ENCODE data around the gene GLB1L2. TPM values are rescaled to one million over a fixed set of nuclear protein-coding genes. Genes with fewer than 3 reads are reported as not detected.

GLB1L2 gene
- total RNA-seq, 1 experiment from 2014 or later, result 1.1 TPM

DNA sequence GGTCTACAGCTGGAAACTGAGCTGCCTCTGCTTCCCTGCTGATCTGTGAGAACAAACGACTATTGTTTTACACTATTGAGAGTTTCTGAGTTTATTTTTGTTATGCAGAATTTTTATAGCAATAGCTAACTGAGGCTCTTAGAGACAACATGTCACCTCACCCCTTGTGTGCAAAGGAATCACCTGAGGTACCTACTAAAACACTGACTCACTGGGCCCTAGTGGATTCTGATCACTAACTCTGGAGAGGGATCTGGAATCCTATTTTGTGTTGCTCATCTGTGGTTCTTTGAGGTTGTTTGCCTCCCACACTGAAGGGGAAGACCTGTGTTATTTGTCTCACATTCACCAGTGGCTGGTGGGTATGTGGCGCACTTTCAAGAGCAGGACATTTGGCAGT is 93.6 kb downstream of the GLB1L2 start:
- in situ Hi-C loops (cut with HindIII; ENCODE audit: low pct_unique_long_range_greater_than_20kb, low sequenced_read_pairs), result no loop called here
- no peak for DNase-seq (ENCODE audit: low read depth, low spot score)

Other genes with a start within 250 kb of the GLB1L2 start
- gene NCAPD3, start 108.0 kb upstream of the GLB1L2 start, total RNA-seq (2014; rRNA removed; shearing (Covaris generic)), result 13.4 and 15.3 TPM in 2 replicates
- 22.3 and 23.0 TPM in 2 replicates for gene VPS26B, start 107.3 kb upstream of the GLB1L2 start, total RNA-seq (2014; rRNA removed; shearing (Covaris generic))
- gene THYN1, start 78.6 kb upstream of the GLB1L2 start, total RNA-seq (2014; rRNA removed; shearing (Covaris generic)), result 19.7 and 25.3 TPM in 2 replicates
- 12.7 and 14.5 TPM in 2 replicates for gene ACAD8, start 78.4 kb upstream of the GLB1L2 start, total RNA-seq (2014; rRNA removed; shearing (Covaris generic))
- gene GLB1L3, start 55.6 kb upstream of the GLB1L2 start, total RNA-seq (2014; rRNA removed; shearing (Covaris generic)), result 0.40 and 0.69 TPM in 2 replicates
- 3.7 and 4.8 TPM in 2 replicates for gene B3GAT1, start 80.3 kb downstream of the GLB1L2 start, total RNA-seq (2014; rRNA removed; shearing (Covaris generic))

Measured in SK-MEL-5 (cell line).